GM13976 (cell line): ENCODE data around the gene FCHSD2.
"Not testable (repeated sequence)": the region's sequence is repeated elsewhere in the genome, so short reads cannot be mapped to it uniquely, and the experiment has no call there.

Experiments used
- DNase-seq: peaks from one replicate; pipeline ENCODE4 v3.0.0; 2012; ENCODE audit warnings: low spot score
- in situ Hi-C: fragments of 300-500 bp; cut with MboI; formaldehyde crosslinking; loops from one replicate; pipeline ENCODE4 v1.12.0; 2022; ENCODE audit warnings: low sequenced_read_pairs, mixed read lengths, inconsistent platforms; ENCODE audit not compliant: unreplicated experiment
- TF ChIP-seq, protein P1 (sequence below): IDR thresholded peaks from 2 replicates; pipeline ENCODE4 v1.5.1; 2012; ENCODE audit warnings: borderline replicate concordance, mild to moderate bottlenecking; ENCODE audit not compliant: insufficient read depth; ENCODE audit errors: extremely low read depth, missing control alignments, control extremely low read depth

The FCHSD2 gene

DNA sequence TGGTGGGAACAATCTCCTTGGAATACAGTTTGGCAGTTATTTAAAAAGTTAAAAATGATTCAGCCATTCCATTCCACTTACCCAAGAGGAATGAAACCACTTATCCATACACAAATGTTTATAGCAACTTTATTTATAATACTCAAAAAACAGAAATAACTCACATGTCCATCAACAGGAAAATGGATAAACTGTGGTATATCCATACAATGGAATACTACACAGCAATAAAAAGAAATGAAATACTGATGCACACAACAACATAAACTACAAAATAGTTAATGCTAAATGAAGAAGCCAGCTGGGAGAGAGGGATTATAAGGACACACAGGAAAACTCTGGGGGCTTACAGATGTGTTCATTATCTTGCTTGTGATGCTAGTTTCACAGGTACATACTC is 64.7 kb downstream of the FCHSD2 start:
- in situ Hi-C loops: no loop called here
- TF ChIP-seq, protein P1, sequence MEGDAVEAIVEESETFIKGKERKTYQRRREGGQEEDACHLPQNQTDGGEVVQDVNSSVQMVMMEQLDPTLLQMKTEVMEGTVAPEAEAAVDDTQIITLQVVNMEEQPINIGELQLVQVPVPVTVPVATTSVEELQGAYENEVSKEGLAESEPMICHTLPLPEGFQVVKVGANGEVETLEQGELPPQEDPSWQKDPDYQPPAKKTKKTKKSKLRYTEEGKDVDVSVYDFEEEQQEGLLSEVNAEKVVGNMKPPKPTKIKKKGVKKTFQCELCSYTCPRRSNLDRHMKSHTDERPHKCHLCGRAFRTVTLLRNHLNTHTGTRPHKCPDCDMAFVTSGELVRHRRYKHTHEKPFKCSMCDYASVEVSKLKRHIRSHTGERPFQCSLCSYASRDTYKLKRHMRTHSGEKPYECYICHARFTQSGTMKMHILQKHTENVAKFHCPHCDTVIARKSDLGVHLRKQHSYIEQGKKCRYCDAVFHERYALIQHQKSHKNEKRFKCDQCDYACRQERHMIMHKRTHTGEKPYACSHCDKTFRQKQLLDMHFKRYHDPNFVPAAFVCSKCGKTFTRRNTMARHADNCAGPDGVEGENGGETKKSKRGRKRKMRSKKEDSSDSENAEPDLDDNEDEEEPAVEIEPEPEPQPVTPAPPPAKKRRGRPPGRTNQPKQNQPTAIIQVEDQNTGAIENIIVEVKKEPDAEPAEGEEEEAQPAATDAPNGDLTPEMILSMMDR: no peak
- no peak for DNase-seq

DNA sequence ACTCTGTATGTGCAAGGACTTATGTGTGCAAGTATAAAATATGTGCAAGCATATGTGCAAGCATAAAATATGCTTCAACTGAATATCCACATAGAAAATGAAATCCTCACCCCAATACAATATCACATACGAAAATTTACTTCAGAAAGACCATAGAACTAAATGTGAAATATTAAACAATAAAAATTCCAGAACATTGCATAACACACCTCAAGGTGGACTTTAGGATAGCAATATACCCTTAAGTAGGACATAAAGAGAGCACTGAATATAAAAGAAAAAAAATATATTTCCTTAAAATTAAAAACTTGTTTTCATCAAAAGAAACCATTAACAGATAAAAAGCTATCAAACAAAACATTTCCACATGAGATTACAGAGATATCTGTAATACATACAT is 67.8 kb downstream of the FCHSD2 start:
- DNase-seq: no peak
- in situ Hi-C loops: no loop called here
- TF ChIP-seq, protein P1: no peak

DNA sequence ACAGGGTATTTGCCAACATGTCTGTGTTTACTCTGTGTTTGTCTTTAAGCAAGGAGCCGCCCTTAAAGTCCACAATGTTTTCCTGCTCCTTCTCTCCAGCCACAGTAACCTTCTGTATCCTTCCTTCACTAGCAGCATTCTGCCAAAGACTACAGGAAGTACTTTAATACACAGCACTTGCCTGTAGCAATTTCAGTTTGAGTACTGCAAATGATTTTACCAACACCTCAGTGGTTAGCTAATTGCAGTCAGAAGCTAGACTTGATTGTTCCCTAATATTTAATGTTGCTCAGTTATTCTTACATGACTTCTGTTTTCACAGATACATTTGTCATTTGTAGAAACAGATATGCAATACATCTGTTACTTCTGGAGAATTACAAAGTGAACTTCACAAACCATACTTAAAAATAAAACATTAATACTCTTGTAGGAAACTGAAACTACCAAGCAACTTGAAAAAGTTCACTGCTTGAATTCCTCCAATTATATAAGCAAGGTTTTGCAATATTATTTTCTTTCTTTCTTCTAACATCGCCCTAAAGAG is 69.1 kb downstream of the FCHSD2 start:
- DNase-seq: peak; percentile 46
- in situ Hi-C loops: no loop called here
- TF ChIP-seq, protein P1: no peak

DNA sequence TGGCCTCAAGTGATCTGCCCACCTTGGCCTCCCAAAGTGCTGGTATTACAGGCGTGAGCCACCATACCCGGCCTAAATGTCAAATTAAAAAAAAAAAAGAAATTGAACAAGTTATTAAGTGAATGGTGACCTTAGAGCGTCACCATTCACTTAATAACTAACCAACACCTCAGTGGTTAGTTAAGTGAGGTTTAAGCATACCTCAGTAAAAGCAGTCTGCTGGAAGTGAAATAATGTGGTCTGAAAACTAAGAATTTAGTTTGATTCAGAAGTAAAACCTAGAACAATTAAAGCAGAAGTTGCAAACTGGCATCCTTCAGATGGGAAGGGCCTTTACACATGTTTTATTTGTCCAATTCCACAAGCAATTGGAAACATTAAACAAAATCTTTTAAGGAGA is 71.5 kb downstream of the FCHSD2 start:
- no peak for DNase-seq
- in situ Hi-C loops: no loop called here
- TF ChIP-seq, protein P1: no peak

DNA sequence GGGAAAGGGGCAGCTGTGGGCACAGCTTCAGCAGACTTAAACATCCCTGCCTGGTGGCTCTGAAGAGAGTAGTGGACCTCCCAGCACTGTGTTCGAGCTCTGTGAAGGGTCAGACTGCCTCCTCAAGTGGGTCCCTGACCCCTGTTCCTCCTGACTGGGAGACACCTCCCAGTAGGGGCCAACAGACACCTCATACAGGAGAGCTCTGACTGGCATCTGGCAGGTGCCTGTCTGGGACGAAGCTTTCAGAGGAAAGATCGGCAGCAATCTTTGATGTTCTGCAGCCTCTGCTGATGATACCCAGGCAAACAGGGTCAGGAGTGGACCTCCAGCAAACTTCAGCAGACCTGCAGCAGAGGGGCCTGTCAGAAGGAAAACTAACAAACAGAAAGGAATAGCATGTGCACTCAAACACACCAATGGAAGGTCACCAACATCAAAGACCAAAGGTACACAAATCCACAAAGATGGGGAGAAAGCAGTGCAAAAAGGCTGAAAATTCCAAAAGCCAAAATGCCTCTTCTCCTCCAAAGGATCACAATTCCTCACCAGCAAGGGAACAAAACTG is 80.2 kb downstream of the FCHSD2 start:
- in situ Hi-C loops: not testable (repeated sequence)

DNA sequence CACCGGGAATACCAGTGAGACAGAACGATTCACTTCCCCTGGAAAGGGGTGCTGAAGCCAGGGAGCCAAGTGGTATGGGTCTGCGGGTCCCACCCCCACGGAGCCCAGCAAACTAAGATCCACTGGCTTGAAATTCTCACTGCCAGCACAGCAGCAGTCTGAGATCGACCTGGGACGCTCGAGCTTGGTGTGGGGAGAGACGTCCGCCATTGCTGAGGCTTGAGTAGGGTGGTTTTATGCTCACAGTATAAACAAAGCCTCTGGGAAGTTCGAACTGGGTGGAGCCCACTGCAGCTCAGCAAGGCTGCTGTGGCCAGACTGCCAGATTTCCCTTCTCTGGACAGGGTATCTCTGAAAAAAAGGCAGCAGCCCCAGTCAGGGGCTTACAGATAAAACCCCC is 80.7 kb downstream of the FCHSD2 start:
- DNase-seq, in situ Hi-C loops: not testable (repeated sequence)

More for the DNA sequence above, 80.2 kb downstream of the FCHSD2 start:
- DNase-seq: not testable (repeated sequence)

DNA sequence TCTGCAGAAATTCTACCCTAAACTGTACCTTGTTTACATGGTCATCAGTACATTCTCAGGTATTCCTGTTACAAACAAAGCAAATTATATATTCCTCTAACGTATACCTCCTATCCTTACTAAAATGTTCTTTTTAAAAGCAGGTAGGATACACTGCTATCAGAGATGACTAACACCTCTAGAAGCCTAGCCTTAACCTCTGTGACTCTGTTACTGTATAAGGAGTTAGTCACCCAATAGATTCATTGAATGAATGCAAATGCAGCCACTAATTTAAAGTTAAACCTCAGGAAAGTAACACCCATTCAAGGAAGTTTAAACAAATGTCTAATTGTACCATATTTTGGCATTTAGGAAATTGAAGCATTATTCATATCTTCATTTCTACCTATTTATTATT is 82.2 kb downstream of the FCHSD2 start:
- in situ Hi-C loops: no loop called here
- DNase-seq: no peak
- TF ChIP-seq, protein P1: no peak
